GM19043 (cell line): ENCODE results near the gene TMC3.

Experiments
- ATAC-seq: cut with Tn5 transposase; IDR thresholded peaks from one replicate; pipeline ENCODE4 v1.9.1; 2021; ENCODE audit warnings: low read depth; ENCODE audit not compliant: unreplicated experiment

TMC3 gene

DNA sequence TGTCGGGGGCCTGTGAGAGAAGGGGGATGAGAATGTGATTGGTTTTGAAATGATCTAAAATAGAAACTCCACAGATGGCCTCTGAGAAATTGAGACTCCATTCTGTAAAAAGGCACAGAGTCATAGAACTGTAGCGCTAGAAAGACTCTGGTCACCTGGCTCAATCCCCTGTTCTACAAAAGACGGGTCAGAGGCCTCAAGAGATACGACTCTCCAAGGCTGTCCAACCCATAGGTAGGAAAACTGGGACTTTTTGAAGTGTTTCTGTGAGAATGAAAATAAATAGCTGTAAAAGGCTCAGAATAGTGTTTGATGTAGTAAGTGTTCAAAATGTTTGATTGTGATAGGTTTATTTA is 11.7 kb upstream of the TMC3 start:
- no peak for ATAC-seq

DNA sequence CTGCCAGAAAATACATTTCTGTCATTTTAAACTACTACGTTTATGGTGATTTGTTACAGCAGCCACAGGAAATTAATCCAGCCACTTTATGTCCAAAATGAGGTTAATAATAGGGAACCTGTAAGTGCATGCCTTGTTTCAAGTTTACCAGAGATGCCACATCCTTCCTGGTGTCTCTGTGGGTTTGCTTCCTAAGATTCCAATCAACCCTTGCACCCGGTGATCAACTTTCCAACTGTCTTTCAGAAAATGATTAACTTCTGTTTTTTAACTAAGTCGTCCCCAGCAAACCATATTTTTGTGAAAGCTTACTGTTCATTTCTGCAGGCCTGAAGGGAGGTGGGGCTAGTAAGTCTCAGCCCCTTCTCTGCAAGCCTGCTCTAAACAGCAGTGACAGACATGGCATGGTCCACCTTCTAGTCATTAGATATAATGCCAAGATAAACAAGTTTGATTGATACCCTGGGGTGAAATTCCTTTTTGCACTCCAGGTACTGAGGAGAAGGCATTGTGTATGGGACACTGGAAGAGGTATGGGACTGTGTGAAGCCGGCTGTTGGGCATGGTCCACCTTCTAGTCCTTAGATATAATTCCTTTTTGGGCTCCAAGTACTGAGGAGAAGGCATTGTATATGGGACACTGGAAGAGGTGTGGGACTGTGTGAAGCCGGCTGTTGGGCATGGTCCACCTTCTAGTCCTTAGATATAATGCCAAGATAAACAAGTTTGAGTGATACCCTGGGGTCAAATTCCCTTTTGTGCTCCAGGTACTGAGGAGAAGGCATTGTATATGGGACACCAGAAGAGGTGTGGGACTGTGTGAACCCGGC is 11.1 kb upstream of the TMC3 start:
- no peak for ATAC-seq

DNA sequence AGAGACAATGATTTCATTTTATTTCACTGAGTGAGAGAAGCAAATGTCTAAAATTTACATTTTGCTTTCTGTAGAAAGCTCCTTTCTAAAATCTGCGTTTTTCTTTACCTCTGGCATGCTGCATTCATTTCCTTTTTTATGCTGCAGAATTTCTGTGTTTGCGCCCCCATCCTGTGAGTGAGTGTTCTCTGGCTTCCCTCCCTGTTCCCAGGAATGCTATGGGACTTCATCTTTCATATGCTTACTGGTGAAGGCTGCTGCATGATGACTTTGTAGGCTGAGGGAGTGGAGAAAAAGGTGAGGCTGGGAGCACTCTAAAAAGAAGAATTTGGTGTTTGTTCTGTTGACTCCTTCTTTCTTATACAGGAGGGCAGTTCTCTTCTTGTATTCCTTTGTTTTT is 7.7 kb upstream of the TMC3 start:
- ATAC-seq = no peak

DNA sequence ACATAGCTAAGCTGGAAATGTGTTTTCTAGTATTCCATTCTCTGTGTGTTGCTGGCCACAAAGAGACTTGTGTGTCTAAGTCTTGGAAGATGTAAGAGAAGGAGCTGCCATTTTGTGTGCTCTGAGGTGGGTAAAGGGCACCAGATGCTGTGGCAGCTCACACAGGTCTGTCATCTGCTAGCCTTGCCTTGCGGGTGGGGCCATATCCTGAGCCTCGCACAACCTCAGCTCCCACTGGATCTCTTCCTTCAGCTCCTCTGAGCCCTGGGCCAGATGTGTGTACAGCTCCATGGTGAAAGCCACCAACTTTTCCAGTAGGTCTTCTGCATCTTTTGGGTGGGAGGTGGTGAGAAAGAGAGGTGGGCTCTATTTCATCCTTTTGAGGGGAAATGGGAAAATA is 6.7 kb upstream of the TMC3 start:
- ATAC-seq = no peak

DNA sequence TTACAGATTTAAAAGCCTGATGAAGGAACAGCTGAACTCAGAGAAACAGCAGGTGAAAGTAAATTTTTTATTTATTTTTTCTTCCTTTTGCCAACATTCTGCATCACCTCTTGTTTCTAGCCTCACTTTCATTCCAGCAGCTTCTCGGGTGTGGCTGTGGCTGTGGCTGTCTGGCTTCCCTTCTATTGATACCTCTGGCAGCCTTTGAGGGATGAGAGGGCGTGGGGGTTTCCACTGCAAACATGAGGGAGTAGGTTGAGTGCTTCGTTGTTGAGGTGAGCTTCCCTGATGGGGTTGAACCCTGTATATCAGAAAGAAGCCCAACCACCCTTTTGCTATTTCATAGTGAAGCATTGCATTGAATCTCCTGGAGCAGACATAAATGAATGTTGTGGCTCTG is 6.2 kb upstream of the TMC3 start:
- ATAC-seq = no peak

DNA sequence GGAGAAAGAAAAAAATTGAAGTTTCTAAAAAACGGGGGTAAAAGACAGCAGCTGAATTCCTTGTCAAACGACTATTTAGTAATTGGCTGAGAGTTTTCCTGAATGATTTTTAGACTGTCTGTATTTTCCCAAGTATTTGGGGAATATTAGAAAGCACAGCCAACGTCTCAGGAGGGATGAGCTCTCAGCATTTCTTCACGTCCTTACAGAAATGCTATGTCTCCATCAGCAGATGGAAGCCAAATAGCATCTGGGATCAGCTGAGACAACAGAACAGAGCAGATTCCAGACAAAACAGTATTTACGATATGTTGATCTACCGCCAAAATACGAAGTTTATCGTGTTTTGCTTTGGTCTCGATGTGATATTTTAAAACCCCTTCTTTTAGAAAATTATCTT is 5.3 kb upstream of the TMC3 start:
- no peak for ATAC-seq

DNA sequence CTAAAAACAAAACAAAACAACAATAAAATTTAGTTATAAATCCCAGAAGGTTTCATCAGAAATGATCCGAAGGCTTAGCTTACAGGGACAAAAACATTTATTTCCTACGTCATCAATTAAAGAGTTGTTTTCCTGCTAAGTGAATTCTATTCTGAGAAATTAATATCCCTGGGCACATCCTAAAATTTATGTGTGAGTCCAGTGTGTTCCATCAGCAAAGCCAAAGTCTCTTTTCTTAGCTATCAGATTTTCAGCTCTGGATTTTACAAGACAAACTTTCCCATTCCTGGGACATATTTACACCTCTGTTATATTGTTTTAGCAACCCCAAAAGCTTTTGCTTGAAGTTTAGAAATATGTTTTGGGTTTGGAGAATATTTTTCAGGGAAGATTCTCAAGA is 4.4 kb upstream of the TMC3 start:
- ATAC-seq = no peak

DNA sequence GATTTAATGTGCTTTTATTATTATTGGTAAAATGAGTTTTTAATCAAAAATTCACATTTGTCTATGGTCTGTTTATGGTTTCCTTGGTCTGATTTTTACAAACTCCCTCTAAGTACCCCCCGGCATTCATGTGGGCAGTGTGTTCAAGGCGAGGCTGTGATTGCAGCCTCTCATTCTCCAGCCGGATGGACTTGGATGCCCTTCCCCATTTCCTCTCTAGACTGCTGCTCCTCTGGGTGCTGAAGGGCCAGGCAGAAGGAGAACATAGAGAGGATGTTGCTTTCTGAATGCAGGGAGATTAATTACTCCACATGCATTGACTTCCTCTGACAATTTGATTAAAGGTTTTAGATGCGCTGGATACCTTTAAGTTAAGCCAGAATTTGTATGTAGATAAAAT is 3.9 kb upstream of the TMC3 start:
- ATAC-seq = no peak

DNA sequence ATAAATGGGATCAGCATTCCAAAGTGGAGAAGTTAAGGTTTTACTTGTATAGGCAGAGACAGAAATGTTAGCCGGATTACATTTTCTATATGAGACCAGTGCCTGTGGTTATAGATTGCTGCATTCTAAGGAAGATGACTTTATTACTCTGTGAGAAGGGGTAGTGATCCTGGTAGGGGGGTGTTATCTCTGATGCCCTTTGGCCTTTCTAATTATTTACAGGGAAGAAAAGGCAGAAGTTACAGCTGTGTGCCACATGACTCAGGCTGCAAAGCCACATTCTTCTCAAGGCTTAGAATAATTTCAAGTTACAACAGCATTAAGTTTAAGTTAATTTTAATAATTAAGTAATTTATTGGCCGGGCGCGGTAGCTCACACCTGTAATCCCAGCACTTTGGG is 2.2 kb upstream of the TMC3 start:
- no peak for ATAC-seq

DNA sequence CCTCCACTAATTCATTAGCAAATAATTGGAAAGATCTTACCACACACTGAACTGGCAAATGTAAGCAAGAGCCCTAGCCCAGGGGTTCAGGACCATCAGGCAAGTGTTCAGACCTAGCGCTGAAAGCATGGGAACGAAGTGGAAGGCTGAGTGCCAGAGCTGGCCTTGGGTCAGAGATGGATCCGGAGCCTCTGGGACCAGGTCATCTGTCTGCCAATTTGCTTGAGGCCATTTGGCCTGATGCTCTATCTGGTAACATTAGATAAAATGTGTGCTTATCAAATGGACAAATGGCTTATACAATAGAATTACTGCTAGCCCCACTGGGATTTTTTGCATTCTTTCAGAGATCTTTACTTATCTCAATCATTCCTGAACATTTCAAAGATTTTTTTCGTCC is 1.4 kb upstream of the TMC3 start:
- no peak for ATAC-seq

DNA sequence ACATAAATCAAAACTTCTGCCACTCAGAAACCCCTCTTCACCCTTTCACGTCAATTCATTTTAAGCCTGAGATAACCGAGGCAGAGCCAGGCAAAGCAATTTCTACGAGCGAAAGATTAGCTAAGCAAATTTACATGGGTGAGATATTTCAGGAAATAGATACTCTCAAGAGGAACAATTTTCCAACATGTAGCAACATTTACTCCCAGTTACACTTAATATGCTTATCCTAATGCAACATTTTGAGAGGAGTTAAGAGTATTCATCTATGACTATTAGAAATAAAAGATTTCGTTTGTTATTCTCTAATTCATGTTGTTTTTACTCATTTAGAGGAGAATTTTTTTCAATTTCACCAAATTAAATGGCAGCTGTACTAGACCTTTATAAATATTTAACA is 837 bp downstream of the TMC3 start:
- ATAC-seq = no peak

DNA sequence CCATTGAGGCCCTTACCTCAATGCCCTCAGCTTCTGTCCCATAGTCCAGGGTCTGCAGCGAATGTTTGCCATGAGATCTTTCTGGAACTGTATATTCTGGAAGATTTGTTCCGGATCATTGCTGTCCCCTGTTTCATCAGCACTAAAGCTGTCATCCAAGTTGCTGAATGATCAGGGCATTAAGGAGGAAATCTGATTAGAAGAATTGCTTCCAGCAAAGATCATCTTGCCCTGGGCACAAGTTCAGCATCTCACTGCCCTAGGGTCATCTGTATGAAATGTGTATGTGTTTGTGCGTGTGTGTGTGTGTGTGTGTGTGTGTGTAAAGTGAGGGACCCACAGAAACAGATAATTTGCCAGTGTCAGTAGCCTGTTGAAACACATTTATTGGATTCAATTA is 1.4 kb downstream of the TMC3 start:
- no peak for ATAC-seq

DNA sequence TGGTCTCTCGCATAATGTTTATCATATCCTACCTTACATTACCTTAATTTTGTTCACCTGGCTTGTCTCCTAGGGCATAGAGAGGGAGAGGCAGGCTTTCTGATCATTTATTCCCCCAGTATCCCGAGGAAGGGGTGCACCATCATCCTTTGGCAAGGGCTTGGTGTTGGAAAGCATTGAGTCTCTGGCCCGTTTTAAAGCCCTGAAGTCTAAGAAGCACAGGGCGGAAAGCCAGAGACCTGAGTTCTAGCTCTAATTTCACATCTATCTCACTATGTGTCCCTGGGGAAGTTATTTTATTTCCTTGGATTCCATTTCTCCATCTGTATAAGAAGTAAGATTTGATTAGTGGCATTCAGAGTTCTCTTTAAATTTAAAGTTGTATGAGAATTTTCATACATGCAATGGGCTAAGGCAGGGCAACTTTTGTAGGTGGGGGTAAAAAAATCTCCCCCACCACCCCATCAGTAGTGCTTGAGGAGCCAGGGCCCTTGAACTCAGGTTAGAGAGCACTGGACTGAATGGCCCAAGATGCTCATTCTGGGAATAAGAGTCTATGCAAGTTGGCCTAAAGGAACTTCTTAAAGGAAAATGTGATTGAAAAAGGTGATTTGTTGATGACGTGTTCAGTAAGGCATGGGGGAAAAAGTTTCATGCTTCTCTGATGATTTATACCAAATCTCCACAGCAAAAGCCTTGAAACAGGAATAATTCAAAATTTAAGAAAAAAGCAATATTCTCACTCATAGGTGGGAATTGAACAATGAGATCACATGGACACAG is 10.1 kb downstream of the TMC3 start:
- ATAC-seq = no peak

DNA sequence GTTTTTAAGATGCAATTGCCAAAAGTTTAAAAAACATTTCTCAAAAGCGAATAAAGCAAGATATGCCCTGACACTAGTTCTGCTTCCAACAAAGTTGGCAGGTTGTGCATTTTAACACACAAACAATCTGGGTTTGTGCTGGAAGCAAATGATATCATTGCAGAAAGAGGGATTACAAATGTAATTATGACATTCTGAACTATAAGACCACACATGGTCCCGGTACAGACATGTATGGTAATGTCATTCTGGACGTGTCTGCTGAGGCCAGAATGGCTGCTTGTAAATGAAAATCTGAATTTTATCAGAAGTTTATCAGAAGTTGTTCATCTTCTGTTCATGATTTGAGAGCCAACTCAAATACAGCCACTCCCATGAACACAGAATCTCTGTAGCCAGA is 10.7 kb downstream of the TMC3 start:
- no peak for ATAC-seq

DNA sequence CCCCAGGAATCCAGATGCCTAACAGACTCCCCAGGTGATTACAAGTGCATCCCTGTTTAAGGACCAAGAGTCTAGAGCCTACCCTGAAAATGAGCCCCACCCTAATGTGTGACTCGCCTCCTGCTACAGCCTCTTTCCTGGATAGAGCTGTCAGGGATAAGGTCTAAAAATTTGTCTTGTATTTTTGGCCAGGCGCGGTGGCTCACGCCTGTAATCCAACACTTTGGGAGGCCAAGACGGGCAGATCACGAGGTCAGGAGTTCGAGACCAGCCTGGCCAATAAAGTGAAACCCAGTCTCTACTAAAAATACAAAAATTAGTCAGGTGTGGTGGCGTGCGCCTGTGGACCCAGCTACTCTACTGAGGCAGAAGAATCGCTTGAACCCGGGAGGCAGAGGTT is 11.2 kb downstream of the TMC3 start:
- no peak for ATAC-seq

DNA sequence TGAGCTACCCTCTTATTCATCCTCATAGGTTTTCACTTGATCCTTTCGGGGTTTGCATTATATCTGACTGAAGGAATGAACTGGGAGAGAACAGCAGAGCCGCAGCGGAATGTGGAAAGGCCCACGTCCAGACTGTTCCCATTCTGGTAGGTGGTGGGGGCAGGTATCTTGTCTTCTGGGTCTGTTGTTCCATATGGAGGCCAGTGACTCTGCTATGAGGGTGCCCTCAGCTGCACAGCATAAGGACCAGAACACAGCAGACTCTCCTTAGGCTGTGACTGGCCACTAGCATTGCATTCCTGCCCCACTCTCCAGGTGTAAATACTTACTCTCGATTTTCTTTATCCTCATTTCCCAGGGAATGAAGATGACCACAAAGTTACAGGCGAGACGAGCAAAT is 12.1 kb downstream of the TMC3 start:
- ATAC-seq = no peak

DNA sequence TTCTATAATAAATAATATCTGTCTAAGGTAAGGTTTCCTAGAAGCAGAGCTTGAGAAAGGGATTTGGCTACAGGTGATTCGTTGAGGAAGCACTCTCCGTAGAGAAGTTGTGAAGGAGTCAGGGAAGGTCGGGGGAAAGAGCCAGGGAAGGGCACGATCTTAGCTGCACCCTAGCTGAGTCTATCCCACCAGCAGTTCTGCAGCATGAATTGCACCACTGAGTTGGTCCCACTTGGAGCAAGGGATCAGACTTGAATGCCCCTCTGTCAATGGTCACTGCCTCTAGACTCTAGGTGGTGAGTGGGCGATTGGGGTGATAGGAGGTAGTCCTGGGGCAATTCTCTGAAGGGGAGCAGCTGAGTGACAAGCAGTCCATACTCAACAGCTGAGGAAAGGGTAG is 13.5 kb downstream of the TMC3 start:
- no peak for ATAC-seq

DNA sequence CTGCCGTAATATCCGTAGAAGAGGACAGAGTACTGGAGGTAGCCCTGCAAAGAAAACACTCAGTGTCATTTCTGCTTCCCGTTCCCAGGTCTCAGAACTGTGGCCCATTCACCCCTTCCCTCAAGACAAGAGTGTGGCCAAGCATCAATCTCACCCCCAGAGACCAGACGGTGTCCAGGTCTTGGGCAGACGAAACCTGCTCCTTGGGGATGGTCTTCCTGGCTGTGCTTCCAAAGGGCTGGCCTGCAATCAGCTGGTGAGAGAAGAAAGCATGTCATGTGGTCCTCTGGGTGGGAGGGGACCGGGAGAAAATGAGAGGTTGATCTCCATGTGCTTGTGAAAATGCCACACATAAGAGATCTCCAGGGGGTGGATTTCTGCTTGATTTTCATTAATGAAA is 15.8 kb downstream of the TMC3 start:
- ATAC-seq = no peak

DNA sequence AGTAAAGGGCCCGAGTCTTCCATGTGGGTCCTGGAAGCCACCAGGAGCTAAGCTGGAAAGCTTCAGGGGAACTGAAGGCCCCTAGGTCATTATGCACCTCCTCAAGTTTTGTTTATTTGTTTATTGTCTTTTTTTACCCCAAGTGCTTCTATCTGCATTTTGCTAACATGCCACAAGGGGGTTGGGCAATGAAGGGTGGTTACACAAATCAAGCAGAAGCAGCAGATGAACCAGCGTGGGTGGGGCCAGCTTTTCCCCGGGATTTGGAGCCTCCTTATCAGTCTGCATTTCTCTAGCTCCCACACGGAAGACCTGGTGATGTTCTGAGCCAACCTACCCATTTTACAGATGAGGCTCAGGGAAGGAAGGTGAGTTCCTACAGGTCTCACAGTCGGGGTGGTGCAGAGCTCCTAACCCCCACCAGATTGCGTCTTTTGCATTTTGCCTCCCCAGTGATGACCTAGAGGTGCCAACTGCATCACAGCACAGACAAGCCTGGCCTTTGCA is 16.8 kb downstream of the TMC3 start:
- ATAC-seq = no peak

DNA sequence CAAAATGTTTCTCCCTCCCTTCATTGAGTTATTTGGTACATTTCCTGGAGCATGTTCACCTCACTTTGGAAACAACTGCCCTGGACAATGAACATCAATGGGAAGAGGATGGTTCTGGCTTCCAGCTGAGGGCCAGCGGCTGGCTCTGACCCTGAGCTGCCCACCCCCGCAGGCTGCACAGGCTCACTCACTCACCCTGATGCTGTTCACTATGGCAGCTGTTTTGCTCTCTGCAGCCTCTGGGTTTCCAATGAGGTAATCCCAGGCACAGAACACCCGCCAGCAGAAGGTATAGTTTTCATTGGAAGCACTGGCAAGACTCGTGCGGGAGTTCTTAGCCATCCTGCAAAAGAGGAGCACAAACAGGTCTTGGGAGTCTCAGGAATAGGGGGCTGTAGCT is 17.8 kb downstream of the TMC3 start:
- no peak for ATAC-seq

DNA sequence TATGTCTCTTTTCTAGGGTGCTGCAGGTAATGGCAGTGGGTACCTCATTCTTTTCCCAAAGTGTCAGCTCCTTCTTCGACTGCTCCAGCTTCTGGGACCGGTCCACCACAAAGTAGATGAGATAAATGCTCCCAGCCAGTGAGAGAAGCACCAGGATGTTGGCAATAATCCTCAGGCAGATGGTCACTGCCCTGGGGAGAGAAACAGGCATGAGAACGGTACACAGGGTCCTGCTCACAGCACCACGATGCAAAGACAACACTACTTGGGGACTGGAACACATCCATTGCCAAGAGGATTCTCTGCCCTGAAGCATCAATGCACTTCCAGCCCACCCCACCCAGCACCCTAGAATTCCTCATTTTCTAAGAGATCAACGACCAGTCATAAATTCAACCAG is 22.4 kb downstream of the TMC3 start:
- no peak for ATAC-seq

DNA sequence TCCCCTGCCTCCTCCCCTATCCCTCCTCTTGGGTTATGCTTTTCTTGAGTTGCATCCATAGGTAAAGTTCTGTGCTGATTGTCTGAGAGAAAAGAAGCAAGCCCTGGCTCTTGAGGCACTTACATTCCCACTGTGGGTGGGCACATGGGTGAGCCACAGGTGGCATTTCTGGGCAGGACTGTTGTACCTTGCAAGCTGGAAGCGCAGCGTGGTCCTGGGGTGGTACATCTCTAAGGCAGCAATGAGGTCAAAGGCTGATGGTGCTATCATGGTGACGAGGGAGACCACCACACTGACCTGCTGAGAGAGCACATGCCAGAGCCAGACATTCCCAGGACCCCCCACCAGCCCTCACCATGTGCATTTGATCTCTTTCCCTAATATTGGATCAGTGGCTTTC is 24.7 kb downstream of the TMC3 start:
- no peak for ATAC-seq
